Body of pancreas (tissue), 4 donors: ENCODE results near the gene MAML3.

Source experiments
- CTCF ChIP-seq, 7 experiments: fragments of 450-650 bp in 4 of 7; fragments of 200-600 bp in 3 of 7; sonication (generic) in 3 of 7; IDR thresholded peaks; one replicate each; pipeline ENCODE4 v1.5.1; 2016 to 2019; ENCODE audit warnings: antibody characterized with exemption in 7 of 7
- POLR2A ChIP-seq, 3 donors: fragments of 450-650 bp; IDR thresholded peaks; one replicate each; pipeline ENCODE4 v1.6.1; 2016; ENCODE audit warnings: antibody characterized with exemption in 3 of 3, mild to moderate bottlenecking in 2 of 3

- TF ChIP-seq POLR2A (IDR thresholded peaks at IDR 0.05), result no peak
- no peak for TF ChIP-seq CTCF (IDR thresholded peaks at IDR 0.05)
Measured at GRCh38 chr4:140130677-140131076, 23.3 kb downstream of the MAML3 start.
